Endothelial cell of umbilical vein (primary cell): ENCODE results near the gene FBXL12. TPM values are rescaled to one million over a fixed set of nuclear protein-coding genes. Genes with fewer than 3 reads are reported as not detected.
A peak's percentile ranks its signal among the peaks of the same experiment; 100 is the strongest.

Experiments used
- BruUV-seq: library from RNA; stranded (reverse); fragments of 400-500 nt; replicated peaks from 2 replicates; lab custom pipeline; 2021; lab: Mats Ljungman, UMichigan
- CTCF ChIA-PET: fragments of 300-600, 350-600 bp; sonication (Branson Sonifier 250); formaldehyde crosslinking; loops from one replicate; lab custom pipeline; 2021; ENCODE audit warnings: antibody characterized with exemption, inconsistent platforms; lab: Charles Lee
- POLR2A ChIA-PET: fragments of 300-600, 350-600 bp; sonication (Branson Sonifier 250); formaldehyde crosslinking; loops from one replicate; lab custom pipeline; 2021; ENCODE audit warnings: antibody characterized with exemption, inconsistent platforms; lab: Charles Lee
- DNase-seq: peaks from one replicate; pipeline ENCODE4 v3.0.0-alpha.2; 2011; ENCODE audit warnings: low read depth, low spot score
- FAIRE-seq: peaks from 2 replicates; lab custom pipeline; 2011; peaks lifted over from hg19 to GRCh38; lab: Jason Lieb, UNC
- H2AFZ ChIP-seq: 2 replicates; pipeline ENCODE4 v1.6.0; 2012; ENCODE audit warnings: low read depth, low read length, control low read depth, inconsistent platforms
- H3K27ac ChIP-seq: 2 replicates; pipeline ENCODE4 v1.5.1; 2011; ENCODE audit warnings: low read depth, mild to moderate bottlenecking, control low read depth, low read length, moderate library complexity; ENCODE audit not compliant: insufficient read depth
- H3K27me3 ChIP-seq, 2 experiments: 2 replicates each; pipeline versions ENCODE4 v1.6.0 to v1.6.1; 2011; ENCODE audit warnings: low read length in 2 of 2, mixed read lengths in 1 of 2; ENCODE audit not compliant: control insufficient read depth in 2 of 2, insufficient read depth in 2 of 2
- H3K36me3 ChIP-seq, 2 experiments: 2 replicates in 1 of 2; 3 replicates in 1 of 2; pipeline ENCODE4 v1.5.1; 2011; ENCODE audit warnings: low read length in 2 of 2, mild to moderate bottlenecking in 1 of 2, moderate library complexity in 1 of 2; ENCODE audit not compliant: control insufficient read depth in 2 of 2, insufficient read depth in 2 of 2; ENCODE audit errors: extremely low read depth in 1 of 2
- H3K4me1 ChIP-seq: 3 replicates; pipeline ENCODE4 v1.5.1; 2011; ENCODE audit warnings: mild to moderate bottlenecking, low read length; ENCODE audit not compliant: control insufficient read depth, insufficient read depth; ENCODE audit errors: extremely low read depth
- H3K4me2 ChIP-seq: 2 replicates; pipeline ENCODE4 v1.6.1; 2011; ENCODE audit warnings: low read length, control low read depth, mixed read lengths; ENCODE audit not compliant: insufficient read depth
- H3K4me3 ChIP-seq, 3 experiments: fragments of 200-600 bp in 1 of 3; sonication (generic), shearing (Covaris generic) in 1 of 3; replicated peaks in 1 of 3; 2 replicates each; pipeline ENCODE4 v1.5.1; 2011 to 2016; ENCODE audit warnings: control low read depth in 3 of 3, low read length in 3 of 3, mild to moderate bottlenecking in 2 of 3, inconsistent platforms in 1 of 3, low read depth in 1 of 3, moderate library complexity in 1 of 3; ENCODE audit not compliant: insufficient read depth in 1 of 3
- H3K79me2 ChIP-seq: 2 replicates; pipeline ENCODE4 v1.6.0; 2012; ENCODE audit warnings: low read length, inconsistent platforms; ENCODE audit not compliant: control insufficient read depth, insufficient read depth
- H3K9ac ChIP-seq: replicated peaks from 2 replicates; pipeline ENCODE3; 2011; ENCODE audit warnings: low read length, control low read depth; ENCODE audit not compliant: insufficient read depth; ENCODE audit errors: extremely low read depth
- H3K9me1 ChIP-seq: replicated peaks from 3 replicates; pipeline ENCODE4 v1.6.0; 2011; ENCODE audit warnings: mild to moderate bottlenecking, low read length; ENCODE audit not compliant: control insufficient read depth, insufficient read depth; ENCODE audit errors: extremely low read depth
- H3K9me3 ChIP-seq: replicated peaks from 2 replicates; pipeline ENCODE4 v1.5.1; 2012; ENCODE audit warnings: low read length, inconsistent platforms; ENCODE audit not compliant: control insufficient read depth, insufficient read depth
- H4K20me1 ChIP-seq: replicated peaks from 2 replicates; pipeline ENCODE3; 2011; ENCODE audit warnings: mild to moderate bottlenecking, low read length; ENCODE audit not compliant: control insufficient read depth, insufficient read depth; ENCODE audit errors: extremely low read depth
- FOS ChIP-seq: IDR thresholded peaks from 2 replicates; pipeline ENCODE4 v1.6.1; 2011; ENCODE audit warnings: mild to moderate bottlenecking, low read length, moderate library complexity, borderline replicate concordance; ENCODE audit not compliant: insufficient read depth
- MYC ChIP-seq: IDR thresholded peaks from one replicate; pipeline ENCODE4 v1.6.1; 2011; ENCODE audit warnings: mild to moderate bottlenecking, low read depth, low read length
- POLR2A ChIP-seq: IDR thresholded peaks from 2 replicates; pipeline ENCODE4 v1.6.1; 2012; ENCODE audit warnings: low read depth, mild to moderate bottlenecking, control low read depth, low read length
- POLR2AphosphoS5 ChIP-seq: IDR thresholded peaks from 2 replicates; pipeline ENCODE4 v1.6.1; 2012; ENCODE audit warnings: low read depth, mild to moderate bottlenecking, control low read depth, low read length, moderate library complexity; ENCODE audit not compliant: insufficient read depth
- dilution Hi-C: fragments of 300-500 bp; cut with MboI; formaldehyde crosslinking; loops from one replicate; pipeline ENCODE4 v1.15.0; 2019; ENCODE audit warnings: low sequenced_read_pairs; ENCODE audit not compliant: extremely low pct_ligation_motif_present
- intact Hi-C: fragments of 100-400 bp; cut with micrococcal nuclease; formaldehyde crosslinking; loops from one replicate; pipeline ENCODE4 v1.10.0; 2022
- polyA plus RNA-seq, 4 experiments: library from polyadenylated mRNA; depleted of rRNA in 3 of 4; stranded (reverse) in 3 of 4; unstranded in 1 of 4; fragments of >200 nt; gene quantifications; 2 replicates each; pipeline versions ENCODE4 v1.2.1 to v1.2.3, GENCODE V29; 2011 to 2012; ENCODE audit warnings: missing spikeins in 1 of 4
- small RNA-seq: library from RNA; depleted of rRNA; stranded (forward); fragments of <200 nt; gene quantifications from one replicate; pipeline ENCODE3, GENCODE V24; 2012; ENCODE audit warnings: low replicate concordance, low read depth; ENCODE audit not compliant: insufficient read depth, insufficient read length
- total RNA-seq: library from RNA; stranded (reverse); gene quantifications from 2 replicates; pipeline ENCODE4 v1.2.3, GENCODE V29; 2021

FBXL12 gene
- total and polyA plus RNA-seq, 2 donors (not counting 3 experiments of a cell fraction or from before 2014, with no cell fraction given): 26.9 to 33.3 TPM

DNA sequence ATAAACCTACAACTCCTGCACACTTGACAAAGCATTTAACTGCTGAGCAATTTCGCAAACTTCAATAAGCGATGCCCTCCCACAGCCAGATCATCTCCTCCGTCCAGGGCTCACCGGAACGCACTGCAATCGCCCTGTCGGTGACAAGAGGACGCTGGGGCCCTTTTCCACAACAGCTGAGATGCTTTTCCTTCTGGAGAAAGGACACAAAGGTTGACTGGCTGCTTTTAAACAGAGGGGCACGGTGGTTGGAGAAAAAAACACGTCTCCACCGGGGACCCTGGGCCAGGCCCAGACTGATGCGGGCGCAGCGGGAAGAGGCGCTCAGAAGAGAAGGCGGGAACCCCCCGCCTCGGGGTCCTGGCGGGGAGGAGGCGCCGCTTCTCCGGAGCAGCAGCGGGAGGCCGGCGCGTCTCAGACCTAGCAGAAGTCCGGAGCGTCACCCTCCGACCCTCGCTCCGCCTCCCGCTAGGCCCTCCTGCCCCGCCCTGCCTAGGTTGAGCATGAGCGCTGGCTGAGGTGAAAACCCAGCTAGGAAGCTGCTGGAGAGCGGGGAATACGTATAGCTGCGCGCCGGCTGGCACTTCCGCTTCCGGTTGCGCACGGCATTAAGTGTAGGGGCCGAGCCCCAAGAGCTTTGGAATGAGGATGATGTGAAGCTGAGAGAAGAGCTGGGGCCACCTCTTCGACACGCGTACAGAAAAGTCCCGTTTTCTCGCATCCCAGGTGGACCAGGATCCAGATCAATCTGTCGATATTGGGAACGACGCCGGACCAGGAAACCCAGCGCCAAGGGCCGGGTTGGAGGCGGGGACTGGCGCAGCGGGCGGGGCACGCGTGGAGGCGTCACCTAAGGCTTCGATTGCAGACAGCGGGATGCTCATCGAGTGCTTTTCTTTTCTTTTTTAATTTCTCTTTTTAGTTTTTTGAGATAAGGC lies 50.4 kb downstream of the FBXL12 start, which contains the start of gene ZNF846:
Gene ZNF846, minus strand, starts transcription at position 564 of the 938 bp plus-strand sequence. CDS start 3,788 bp downstream, outside the sequence.
- Histone ChIP-seq H3K4me1 (peaks cover 7% of the 10 kb centered on the region), H3K9me3 (no peaks in the 10 kb centered on the region), H3K9me1 (no peaks in the 10 kb centered on the region), H3K79me2 (no peaks in the 10 kb centered on the region), H3K27ac (peak within 1 kb of the TSS; percentile 85), H3K9ac (peak within 1 kb of the TSS; percentile 88), H3K4me3 (peak within 1 kb of the TSS; percentile 42 to 85 (median 83)), H2AFZ (peak within 1 kb of the TSS; percentile 98), H3K27me3 (no peaks in the 10 kb centered on the region), H4K20me1 (no peaks in the 10 kb centered on the region), H3K36me3 (no peaks in the 10 kb centered on the region), H3K4me2 (peak within 1 kb of the TSS; percentile 97)
- dilution Hi-C loops: no loop called here
- intact Hi-C loops: loop anchor here (1.0 kb wide), 5 partner anchors 17 to 333 kb away; partner anchors contain the start of genes ZNF266, ZNF561 and ZNF562
- POLR2A ChIA-PET: interaction anchor here (0.5 kb wide), 1 partner anchor 1050 kb away, joined by 3 read pairs; no protein-coding TSS in a partner anchor
- BruUV-seq: TSS peak; percentile 59
- peak; percentile 93 for DNase-seq
- CTCF ChIA-PET: interaction anchor here (0.9 to 2.2 kb wide), 3 partner anchors 27 to 143 kb away, joined by 3 to 13 read pairs (median 4); no protein-coding TSS in a partner anchor
- peak; percentile 94 for FAIRE-seq
- TF ChIP-seq FOS: no peak
- TF ChIP-seq MYC: peak; percentile 6
- peak; percentile 72 for TF ChIP-seq POLR2A
- TF ChIP-seq POLR2AphosphoS5: peak; percentile 88

Small RNAs within 50 kb of the gene (small RNA-seq; reads per million reads assigned to genes)
- not detected for gene RF00156

Other genes with a start within 250 kb of the FBXL12 start
- 21.4 and 25.1 TPM in 2 replicates for gene ZNF121, start 234.6 kb downstream of the FBXL12 start, total RNA-seq
- 1.9 and 2.3 TPM in 2 replicates for gene ZNF121, start 234.6 kb downstream of the FBXL12 start, polyA plus RNA-seq
- 39.4 and 44.9 TPM in 2 replicates for gene ZNF561, start 197.8 kb downstream of the FBXL12 start, total RNA-seq
- 22.8 and 23.7 TPM in 2 replicates for gene ZNF561, start 197.8 kb downstream of the FBXL12 start, polyA plus RNA-seq
- 22.3 and 27.0 TPM in 2 replicates for gene ZNF562, start 144.0 kb downstream of the FBXL12 start, total RNA-seq
- gene ZNF562, start 144.0 kb downstream of the FBXL12 start, polyA plus RNA-seq: 5.7 and 6.3 TPM in 2 replicates
- 6.9 and 8.3 TPM in 2 replicates for gene ZNF846, start 50.3 kb downstream of the FBXL12 start, total RNA-seq
- gene ZNF846, start 50.3 kb downstream of the FBXL12 start, polyA plus RNA-seq: 2.7 and 3.9 TPM in 2 replicates
- 351 and 364 TPM in 2 replicates for gene UBL5, start 8.8 kb upstream of the FBXL12 start, total RNA-seq
- gene UBL5, start 8.8 kb upstream of the FBXL12 start, polyA plus RNA-seq: 839 and 1,226 TPM in 2 replicates
- gene PIN1, start 16.2 kb upstream of the FBXL12 start, total RNA-seq: 97.4 and 98.1 TPM in 2 replicates
- gene PIN1, start 16.2 kb upstream of the FBXL12 start, polyA plus RNA-seq: 115 and 129 TPM in 2 replicates
- 0.74 and 0.91 TPM in 2 replicates for gene OLFM2, start 117.4 kb upstream of the FBXL12 start, total RNA-seq
- gene OLFM2, start 117.4 kb upstream of the FBXL12 start, polyA plus RNA-seq: 1.9 and 2.8 TPM in 2 replicates
- gene COL5A3, start 191.4 kb upstream of the FBXL12 start, total RNA-seq: not detected in 2 replicates
- gene COL5A3, start 191.4 kb upstream of the FBXL12 start, polyA plus RNA-seq: not detected in 2 replicates
- not detected in 2 replicates for gene RDH8, start 194.4 kb upstream of the FBXL12 start, total RNA-seq
- not detected in 2 replicates for gene RDH8, start 194.4 kb upstream of the FBXL12 start, polyA plus RNA-seq